ENCODE data around the gene C2CD2.

Gene C2CD2

DNA sequence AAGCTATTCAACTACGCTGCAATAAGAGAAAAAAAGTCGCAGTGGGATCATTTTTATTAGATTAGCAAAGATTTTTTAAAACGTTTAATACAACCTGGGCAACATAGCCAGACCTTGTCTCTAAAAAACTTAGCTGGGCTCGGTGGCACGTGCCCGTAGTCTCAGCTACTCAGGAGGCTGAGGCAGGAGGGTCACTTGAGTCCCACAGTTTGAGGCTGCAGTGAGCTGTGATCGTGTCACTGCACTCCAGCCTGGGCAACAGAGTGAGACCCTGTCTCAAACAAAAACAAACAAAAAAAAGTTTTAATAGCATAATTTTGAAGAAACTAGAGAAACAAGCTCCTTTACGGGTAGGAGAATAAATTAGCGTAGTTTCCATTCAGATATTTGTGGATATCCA, 73.7 kb downstream of the C2CD2 start:
- no peak for TF ChIP-seq EZH2 (IDR thresholded peaks at IDR 0.05; ENCODE audit: borderline replicate concordance, low read length)
- TF ChIP-seq, protein P1, sequence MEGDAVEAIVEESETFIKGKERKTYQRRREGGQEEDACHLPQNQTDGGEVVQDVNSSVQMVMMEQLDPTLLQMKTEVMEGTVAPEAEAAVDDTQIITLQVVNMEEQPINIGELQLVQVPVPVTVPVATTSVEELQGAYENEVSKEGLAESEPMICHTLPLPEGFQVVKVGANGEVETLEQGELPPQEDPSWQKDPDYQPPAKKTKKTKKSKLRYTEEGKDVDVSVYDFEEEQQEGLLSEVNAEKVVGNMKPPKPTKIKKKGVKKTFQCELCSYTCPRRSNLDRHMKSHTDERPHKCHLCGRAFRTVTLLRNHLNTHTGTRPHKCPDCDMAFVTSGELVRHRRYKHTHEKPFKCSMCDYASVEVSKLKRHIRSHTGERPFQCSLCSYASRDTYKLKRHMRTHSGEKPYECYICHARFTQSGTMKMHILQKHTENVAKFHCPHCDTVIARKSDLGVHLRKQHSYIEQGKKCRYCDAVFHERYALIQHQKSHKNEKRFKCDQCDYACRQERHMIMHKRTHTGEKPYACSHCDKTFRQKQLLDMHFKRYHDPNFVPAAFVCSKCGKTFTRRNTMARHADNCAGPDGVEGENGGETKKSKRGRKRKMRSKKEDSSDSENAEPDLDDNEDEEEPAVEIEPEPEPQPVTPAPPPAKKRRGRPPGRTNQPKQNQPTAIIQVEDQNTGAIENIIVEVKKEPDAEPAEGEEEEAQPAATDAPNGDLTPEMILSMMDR (IDR thresholded peaks at IDR 0.05; ENCODE audit: low read length), result no peak
- no peaks in the 10 kb centered on the region for H3K79me2 ChIP-seq (ENCODE audit: insufficient read depth, low read length)
- H2AFZ ChIP-seq (ENCODE audit: low read length), result no peak overlapping the region
- peak overlapping the region; percentile 99 for H3K9ac ChIP-seq (ENCODE audit: low read length)
- no peaks in the 10 kb centered on the region for H3K27me3 ChIP-seq (ENCODE audit: insufficient read depth, low read length)
- 0 out of 2 replicates have a peak, but pooled peaks cover 9% of the 10 kb centered on the region for H3F3A ChIP-seq (ENCODE audit: insufficient read depth, low read length)
- peak overlapping the region; percentile 83 for H3K4me2 ChIP-seq (ENCODE audit: low read length)
- H3K27ac ChIP-seq (ENCODE audit: low read depth, low read length, poor library complexity, severe bottlenecking), result peak overlapping the region; percentile 82
- no peaks in the 10 kb centered on the region for H3K9me2 ChIP-seq (ENCODE audit: low read depth, low read length)
- no peaks in the 10 kb centered on the region for H3K9me3 ChIP-seq (ENCODE audit: low read length)
- peaks cover 51% of the 10 kb centered on the region for H3K4me1 ChIP-seq (ENCODE audit: insufficient read depth, low read length, severe bottlenecking)
- H3K36me3 ChIP-seq (ENCODE audit: insufficient read depth, low read length), result no peaks in the 10 kb centered on the region
- peak overlapping the region; percentile 83 for H3K4me3 ChIP-seq (ENCODE audit: low read depth, low read length, poor library complexity, severe bottlenecking)
- H4K20me1 ChIP-seq (ENCODE audit: insufficient read depth, low read length), result no peaks in the 10 kb centered on the region

DNA sequence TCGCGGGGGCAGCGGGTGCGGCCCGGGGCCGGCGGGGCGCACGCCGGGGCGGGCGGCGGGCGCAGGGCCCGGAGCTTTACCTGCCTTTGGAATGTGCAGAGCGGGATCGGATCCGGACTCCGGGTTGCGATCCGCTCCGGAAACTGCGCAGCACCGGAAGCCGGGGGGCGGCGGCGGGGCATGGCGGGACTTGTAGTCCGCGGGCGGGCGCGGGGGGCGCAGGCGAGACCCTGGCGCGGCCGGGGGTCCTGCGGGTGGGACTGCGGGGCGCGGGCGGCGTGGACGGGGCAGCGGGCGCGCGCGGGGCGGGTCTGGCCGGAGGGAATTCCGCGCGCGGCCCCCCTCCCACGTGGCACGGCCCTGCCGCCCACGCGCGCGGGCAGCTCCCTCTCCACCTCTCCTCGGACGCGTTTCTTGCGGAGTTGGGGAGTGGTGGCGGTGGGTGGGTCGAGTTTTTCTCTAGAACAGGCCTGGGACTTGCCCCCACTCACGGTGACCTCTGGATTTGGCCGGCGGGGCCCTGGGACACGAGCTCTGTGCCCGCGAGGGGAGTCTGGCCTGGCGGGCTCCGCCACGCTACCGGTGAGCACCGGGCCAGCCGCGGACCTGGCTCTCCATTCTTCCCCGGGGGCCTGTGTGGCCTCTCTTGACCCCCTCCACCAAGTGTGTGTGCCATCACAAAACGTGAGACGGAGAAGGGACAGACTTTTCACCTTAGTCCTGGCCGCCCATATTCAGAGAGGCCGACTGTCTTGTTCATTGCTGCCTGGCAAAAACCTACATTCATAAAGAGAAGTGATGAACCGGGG, 74.4 kb downstream of the C2CD2 start, which contains the start of gene PRDM15:
TSS of gene PRDM15 (minus strand) at position 155 of the 809 bp plus-strand sequence. CDS start 18,981 bp downstream, outside the sequence.
- H3K4me1 ChIP-seq (ENCODE audit: insufficient read depth, low read length, severe bottlenecking), result peaks cover 53% of the 10 kb centered on the region
- H3K36me3 ChIP-seq (ENCODE audit: insufficient read depth, low read length), result no peaks in the 10 kb centered on the region
- H3K9me3 ChIP-seq (ENCODE audit: low read length), result no peaks in the 10 kb centered on the region
- H2AFZ ChIP-seq (ENCODE audit: low read length), result no peak within 1 kb of the TSS
- H3K27me3 ChIP-seq (ENCODE audit: insufficient read depth, low read length), result no peaks in the 10 kb centered on the region
- 0 out of 2 replicates have a peak, but pooled peaks cover 9% of the 10 kb centered on the region for H3F3A ChIP-seq (ENCODE audit: insufficient read depth, low read length)
- no peaks in the 10 kb centered on the region for H3K9me2 ChIP-seq (ENCODE audit: low read depth, low read length)
- H3K4me2 ChIP-seq (ENCODE audit: low read length), result peak within 1 kb of the TSS; percentile 85
- peak within 1 kb of the TSS; percentile 100 for H3K27ac ChIP-seq (ENCODE audit: low read depth, low read length, poor library complexity, severe bottlenecking)
- peak within 1 kb of the TSS; percentile 91 for H3K4me3 ChIP-seq (ENCODE audit: low read depth, low read length, poor library complexity, severe bottlenecking)
- H3K9ac ChIP-seq (ENCODE audit: low read length), result peak within 1 kb of the TSS; percentile 99
- H4K20me1 ChIP-seq (ENCODE audit: insufficient read depth, low read length), result no peaks in the 10 kb centered on the region
- TF ChIP-seq EZH2 (IDR thresholded peaks at IDR 0.05; ENCODE audit: borderline replicate concordance, low read length), result no peak
- TF ChIP-seq, protein P1 (IDR thresholded peaks at IDR 0.05; ENCODE audit: low read length), result no peak
- H3K79me2 ChIP-seq (ENCODE audit: insufficient read depth, low read length), result no peaks in the 10 kb centered on the region

DNA sequence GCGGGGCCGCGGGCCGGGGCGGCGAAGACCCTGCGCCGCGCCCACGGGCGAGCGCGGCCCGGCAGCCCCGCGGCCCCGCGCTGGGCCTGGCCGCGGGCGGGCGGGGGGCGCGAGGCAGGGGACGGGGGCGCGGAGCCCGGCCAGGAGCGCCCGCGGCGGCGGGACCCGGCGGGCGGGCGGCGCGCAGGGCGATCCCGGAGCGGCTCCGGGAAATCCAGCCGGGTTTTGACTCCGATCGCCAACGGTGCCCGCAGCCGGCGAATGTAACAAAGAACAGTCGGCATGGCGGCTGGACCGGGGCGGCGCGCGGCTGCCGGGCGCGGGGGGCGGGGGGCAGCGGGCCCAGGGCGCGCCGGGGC, 75.0 kb downstream of the C2CD2 start:
- H3K27me3 ChIP-seq (ENCODE audit: insufficient read depth, low read length), result no peaks in the 10 kb centered on the region
- H3K36me3 ChIP-seq (ENCODE audit: insufficient read depth, low read length), result no peaks in the 10 kb centered on the region
- H3F3A ChIP-seq (ENCODE audit: insufficient read depth, low read length), result 0 out of 2 replicates have a peak, but pooled peaks cover 9% of the 10 kb centered on the region
- no peak overlapping the region for H2AFZ ChIP-seq (ENCODE audit: low read length)
- no peaks in the 10 kb centered on the region for H3K79me2 ChIP-seq (ENCODE audit: insufficient read depth, low read length)
- no peaks in the 10 kb centered on the region for H3K9me2 ChIP-seq (ENCODE audit: low read depth, low read length)
- H3K4me3 ChIP-seq (ENCODE audit: low read depth, low read length, poor library complexity, severe bottlenecking), result peak overlapping the region; percentile 91
- peak overlapping the region; percentile 85; the same call in 1 of the 2 replicates for H3K4me2 ChIP-seq (ENCODE audit: low read length)
- peak overlapping the region; percentile 100 for H3K27ac ChIP-seq (ENCODE audit: low read depth, low read length, poor library complexity, severe bottlenecking)
- peaks cover 59% of the 10 kb centered on the region for H3K4me1 ChIP-seq (ENCODE audit: insufficient read depth, low read length, severe bottlenecking)
- no peaks in the 10 kb centered on the region for H4K20me1 ChIP-seq (ENCODE audit: insufficient read depth, low read length)
- H3K9me3 ChIP-seq (ENCODE audit: low read length), result no peaks in the 10 kb centered on the region
- no peak for TF ChIP-seq EZH2 (IDR thresholded peaks at IDR 0.05; ENCODE audit: borderline replicate concordance, low read length)
- TF ChIP-seq, protein P1 (IDR thresholded peaks at IDR 0.05; ENCODE audit: low read length), result no peak
- peak overlapping the region; percentile 99; the same call in 1 of the 2 replicates for H3K9ac ChIP-seq (ENCODE audit: low read length)
